ENCODE measurements around the gene ZBTB7C.

Gene ZBTB7C

DNA sequence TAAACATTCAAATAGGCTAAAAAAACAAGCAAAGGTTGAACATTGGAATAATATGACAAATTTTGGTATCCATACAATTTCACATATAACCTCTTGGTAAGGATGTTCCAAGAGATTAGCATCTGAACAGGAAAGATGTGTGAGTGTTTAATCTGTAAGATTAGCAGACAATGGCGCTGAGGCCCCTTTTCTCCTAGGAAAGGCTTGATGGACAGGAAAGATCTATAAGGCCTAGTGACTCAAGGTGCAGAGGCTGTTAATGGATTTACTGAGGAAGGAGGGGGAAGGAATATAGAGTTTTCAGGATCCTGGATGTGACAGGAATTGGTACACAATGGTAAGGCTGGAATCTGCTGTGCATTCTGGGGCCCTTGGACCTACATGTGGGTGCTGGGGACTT is 430.6 kb downstream of the ZBTB7C start:
- no peak for ATAC-seq (ENCODE audit: insufficient read depth, low read depth)
- H3K9ac ChIP-seq (ENCODE audit: low read depth, low read length): no peak overlapping the region
- no peaks in the 10 kb centered on the region for H4K20me1 ChIP-seq (ENCODE audit: insufficient read depth, low read length)
- H3K27ac ChIP-seq (ENCODE audit: low read length): no peak overlapping the region
- H3K4me2 ChIP-seq (ENCODE audit: insufficient read depth, low read length): no peak overlapping the region
- TF ChIP-seq EZH2 (IDR thresholded peaks at IDR 0.05; ENCODE audit: borderline replicate concordance, low read depth, low read length, severe bottlenecking) (no peak), CTCF (IDR thresholded peaks at IDR 0.05; ENCODE audit: borderline replicate concordance, extremely low read depth, low read length, poor library complexity, severe bottlenecking) (no peak)
- peaks cover 4% of the 10 kb centered on the region; the same call in 1 of the 2 replicates for H3K4me1 ChIP-seq (ENCODE audit: insufficient read depth, low read length)
- H3K27me3 ChIP-seq (ENCODE audit: insufficient read depth, low read length, poor library complexity): no peaks in the 10 kb centered on the region
- no peak for DNase-seq
- H3K9me3 ChIP-seq (ENCODE audit: insufficient read depth, low read length, severe bottlenecking): no peaks in the 10 kb centered on the region
- H3K4me3 ChIP-seq (ENCODE audit: low read depth in 1 of 2, low read length in 2 of 2): no peak overlapping the region
- no peaks in the 10 kb centered on the region for H3K36me3 ChIP-seq (ENCODE audit: insufficient read depth, low read length)
- H2AFZ ChIP-seq (ENCODE audit: low read depth, low read length): no peak overlapping the region
- no peaks in the 10 kb centered on the region for H3K79me2 ChIP-seq (ENCODE audit: insufficient read depth, low read length)

- Histone ChIP-seq H3K79me2 (ENCODE audit: insufficient read depth, low read length) (no peaks in the 10 kb centered on the region), H4K20me1 (ENCODE audit: insufficient read depth, low read length) (no peaks in the 10 kb centered on the region), H3K4me1 (ENCODE audit: insufficient read depth, low read length) (peaks cover 4% of the 10 kb centered on the region; the same call in 1 of the 2 replicates), H3K27me3 (ENCODE audit: insufficient read depth, low read length, poor library complexity) (no peaks in the 10 kb centered on the region), H3K36me3 (ENCODE audit: insufficient read depth, low read length) (no peaks in the 10 kb centered on the region), H3K27ac (ENCODE audit: low read length) (no peak overlapping the region), H3K4me2 (ENCODE audit: insufficient read depth, low read length) (no peak overlapping the region), H3K9ac (ENCODE audit: low read depth, low read length) (no peak overlapping the region), H3K4me3 (ENCODE audit: low read depth in 1 of 2, low read length in 2 of 2) (no peak overlapping the region), H3K9me3 (ENCODE audit: insufficient read depth, low read length, severe bottlenecking) (no peaks in the 10 kb centered on the region), H2AFZ (ENCODE audit: low read depth, low read length) (no peak overlapping the region)
- TF ChIP-seq EZH2 (IDR thresholded peaks at IDR 0.05; ENCODE audit: borderline replicate concordance, low read depth, low read length, severe bottlenecking): no peak
- no peak for DNase-seq
- no peak for ATAC-seq (ENCODE audit: insufficient read depth, low read depth)
These were observed 431.0 kb downstream of the ZBTB7C start for GRCh38 chr18:47978141-47978540.
